Measurements from ENCODE around the gene TMSB15C.

The TMSB15C gene

GRCh38 chrX:104108955-104109354 lies 32.9 kb upstream of the TMSB15C start:
- H3K27ac ChIP-seq: no peak overlapping the region
- TF ChIP-seq, protein P1, sequence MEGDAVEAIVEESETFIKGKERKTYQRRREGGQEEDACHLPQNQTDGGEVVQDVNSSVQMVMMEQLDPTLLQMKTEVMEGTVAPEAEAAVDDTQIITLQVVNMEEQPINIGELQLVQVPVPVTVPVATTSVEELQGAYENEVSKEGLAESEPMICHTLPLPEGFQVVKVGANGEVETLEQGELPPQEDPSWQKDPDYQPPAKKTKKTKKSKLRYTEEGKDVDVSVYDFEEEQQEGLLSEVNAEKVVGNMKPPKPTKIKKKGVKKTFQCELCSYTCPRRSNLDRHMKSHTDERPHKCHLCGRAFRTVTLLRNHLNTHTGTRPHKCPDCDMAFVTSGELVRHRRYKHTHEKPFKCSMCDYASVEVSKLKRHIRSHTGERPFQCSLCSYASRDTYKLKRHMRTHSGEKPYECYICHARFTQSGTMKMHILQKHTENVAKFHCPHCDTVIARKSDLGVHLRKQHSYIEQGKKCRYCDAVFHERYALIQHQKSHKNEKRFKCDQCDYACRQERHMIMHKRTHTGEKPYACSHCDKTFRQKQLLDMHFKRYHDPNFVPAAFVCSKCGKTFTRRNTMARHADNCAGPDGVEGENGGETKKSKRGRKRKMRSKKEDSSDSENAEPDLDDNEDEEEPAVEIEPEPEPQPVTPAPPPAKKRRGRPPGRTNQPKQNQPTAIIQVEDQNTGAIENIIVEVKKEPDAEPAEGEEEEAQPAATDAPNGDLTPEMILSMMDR (IDR thresholded peaks at IDR 0.05): no peak

- H3K27ac ChIP-seq: no peak overlapping the region
- TF ChIP-seq ZFX (IDR thresholded peaks at IDR 0.05; ENCODE audit: borderline replicate concordance): no peak
- TF ChIP-seq, protein P1 (IDR thresholded peaks at IDR 0.05): no peak
Measured at GRCh38 chrX:104105330-104106262, 29.6 kb upstream of the TMSB15C start.

DNA sequence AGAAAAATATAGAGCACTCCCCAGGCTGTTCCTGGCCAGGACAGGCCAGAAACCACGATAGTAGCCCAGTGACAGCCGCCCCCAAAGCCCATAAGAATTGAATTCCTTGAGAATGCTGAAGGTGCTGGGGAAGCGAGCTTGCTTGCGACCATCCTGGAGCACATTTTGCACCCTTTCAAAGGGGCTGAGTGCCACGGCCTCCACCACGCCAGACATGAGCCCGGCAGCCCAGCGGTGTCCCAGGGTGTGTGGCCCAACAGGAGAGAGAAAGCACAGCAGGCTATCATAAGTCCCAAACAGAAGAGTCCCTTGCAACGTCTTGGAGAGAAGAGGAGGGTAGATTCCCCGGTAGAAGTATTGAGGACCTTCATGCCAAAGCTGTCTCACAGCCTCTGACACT lies 28.6 kb upstream of the TMSB15C start:
- H3K27ac ChIP-seq: no peak overlapping the region
- TF ChIP-seq ZFX (IDR thresholded peaks at IDR 0.05; ENCODE audit: borderline replicate concordance): no peak

GRCh38 chrX:104098919-104099318 lies 22.9 kb upstream of the TMSB15C start:
- H3K27ac ChIP-seq: no peak overlapping the region
- TF ChIP-seq ZFX (IDR thresholded peaks at IDR 0.05; ENCODE audit: borderline replicate concordance): no peak
- TF ChIP-seq, protein P1 (IDR thresholded peaks at IDR 0.05): no peak

DNA sequence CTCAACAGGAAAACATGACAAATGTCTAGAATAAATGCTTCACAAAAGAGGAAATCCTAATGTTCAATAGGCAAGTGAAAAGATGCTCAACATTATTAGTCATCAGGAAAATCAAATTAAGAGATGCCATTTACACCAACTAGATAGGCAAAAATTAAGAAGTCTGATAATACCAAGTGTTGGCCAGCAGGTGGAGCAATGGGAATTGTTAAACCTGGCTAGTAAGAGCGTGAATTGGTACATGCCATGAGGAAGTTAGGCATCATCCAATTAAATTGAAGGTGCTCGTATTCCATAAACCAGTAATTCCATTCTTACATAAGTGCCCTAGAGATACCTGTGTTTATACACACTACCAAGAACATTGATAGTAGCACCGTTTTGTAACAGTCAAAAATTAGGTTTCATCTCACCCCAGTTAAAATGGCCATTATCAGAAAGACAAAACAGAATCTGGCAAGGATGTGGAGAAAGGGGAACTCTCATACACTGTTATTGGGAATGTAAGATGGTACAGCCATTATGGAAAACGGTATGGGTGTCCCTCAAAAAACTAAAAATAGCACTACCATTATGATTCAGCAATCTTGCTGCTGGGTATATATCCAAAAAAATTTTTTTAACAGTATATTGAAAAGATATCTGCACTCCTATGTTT lies 22.2 kb upstream of the TMSB15C start:
- no peak for TF ChIP-seq ZFX (IDR thresholded peaks at IDR 0.05; ENCODE audit: borderline replicate concordance)
- TF ChIP-seq, protein P1 (IDR thresholded peaks at IDR 0.05): peak; percentile 55
- H3K27ac ChIP-seq: no peak overlapping the region

DNA sequence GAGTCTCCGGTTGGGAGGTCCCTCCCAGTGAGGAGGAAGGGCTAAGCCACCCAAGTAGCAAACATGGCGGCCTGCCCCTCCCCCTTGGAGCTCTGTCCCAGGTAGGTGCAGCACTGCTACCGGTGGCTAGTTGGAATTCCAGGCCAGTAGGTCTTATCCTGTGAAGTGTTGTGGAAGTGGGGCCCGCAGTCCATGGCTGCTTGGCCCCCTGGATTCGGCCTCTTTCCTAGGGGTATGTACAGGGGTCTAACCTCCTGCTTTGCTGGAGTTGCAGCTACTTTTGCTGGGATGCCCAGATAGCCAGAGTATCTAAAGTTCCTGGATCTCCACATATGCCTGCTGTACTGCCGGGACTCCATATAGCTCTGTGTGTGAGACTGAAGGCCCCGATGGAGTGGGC lies 9.9 kb upstream of the TMSB15C start:
- no peak overlapping the region for H3K27ac ChIP-seq
- TF ChIP-seq, protein P1 (IDR thresholded peaks at IDR 0.05): no peak
- no peak for TF ChIP-seq ZFX (IDR thresholded peaks at IDR 0.05; ENCODE audit: borderline replicate concordance)

- no peak overlapping the region for H3K27ac ChIP-seq
- TF ChIP-seq, protein P1 (IDR thresholded peaks at IDR 0.05): no peak
- no peak for TF ChIP-seq ZFX (IDR thresholded peaks at IDR 0.05; ENCODE audit: borderline replicate concordance)
Measured at GRCh38 chrX:104085477-104085876, 9.4 kb upstream of the TMSB15C start.
